Measurements from ENCODE around the gene ABCC5. TPM values are rescaled to one million over a fixed set of nuclear protein-coding genes. Genes with fewer than 3 reads are reported as not detected.

Gene ABCC5
- total and polyA plus RNA-seq, 8 donors = 2.8 to 25.9 (median 8.4) TPM

GRCh38 chr3:183896184-183896583 is 121.5 kb downstream of the ABCC5 start:
- Histone ChIP-seq H3K4me3 (no peak overlapping the region), H3K27me3 (no peaks in the 10 kb centered on the region), H3K27ac (no peak overlapping the region), H3K9me3 (no peaks in the 10 kb centered on the region), H3K36me3 (no peaks in the 10 kb centered on the region), H3K4me1 (no peaks in the 10 kb centered on the region)
- intact Hi-C loops (cut with DNase I) = loop anchor here in 2 of 3 donors (5.0 to 10.0 kb wide), 3 partner anchors 121 to 349 kb away; partner anchors contain the start of genes ABCC5 (in 1 of the 2), ALG3 (in 1 of the 2) and EEF1AKMT4 (in 1 of the 2)
- FAIRE-seq (no peak), DNase-seq (no peak), ATAC-seq (peak in 1 of 4 donors; percentile 19)
- WGBS, 2 donors = 62 to 63% methylated on average over 3 of the region's 3 CpGs
- no peak for TF ChIP-seq CTCF (IDR thresholded peaks at IDR 0.05)

- ATAC-seq (peak in 1 of 4 donors; percentile 19), DNase-seq (peak in 1 of 6 donors; percentile 52), FAIRE-seq (no peak)
- TF ChIP-seq CTCF (IDR thresholded peaks at IDR 0.05) = no peak
- H3K27ac ChIP-seq = no peak overlapping the region
- no peaks in the 10 kb centered on the region for H3K4me1 ChIP-seq
- H3K36me3 ChIP-seq = no peaks in the 10 kb centered on the region
- no peaks in the 10 kb centered on the region for H3K27me3 ChIP-seq
- WGBS, 2 donors = 67 to 79% methylated on average over 6 of the region's 6 CpGs
- no peak overlapping the region for H3K4me3 ChIP-seq
- no peaks in the 10 kb centered on the region for H3K9me3 ChIP-seq
- intact Hi-C loops (cut with DNase I) = loop anchor here in 2 of 3 donors (5.0 to 10.0 kb wide), 3 partner anchors 122 to 349 kb away; partner anchors contain the start of genes ABCC5 (in 1 of the 2), ALG3 (in 1 of the 2) and EEF1AKMT4 (in 1 of the 2)
Measured at GRCh38 chr3:183895774-183896173, 121.9 kb downstream of the ABCC5 start.

GRCh38 chr3:183895296-183895695 is 122.4 kb downstream of the ABCC5 start:
- intact Hi-C loops (cut with DNase I) = loop anchor here in 2 of 3 donors (5.0 to 10.0 kb wide), 3 partner anchors 122 to 350 kb away; partner anchors contain the start of genes ABCC5 (in 1 of the 2), ALG3 (in 1 of the 2) and EEF1AKMT4 (in 1 of the 2)

GRCh38 chr3:183892610-183893214 is 125.0 kb downstream of the ABCC5 start:
- 41 to 44% methylated on average over 9 of the region's 9 CpGs for WGBS, 2 donors
- TF ChIP-seq CTCF (IDR thresholded peaks at IDR 0.05) = no peak
- FAIRE-seq = no peak
- no peak overlapping the region for H3K4me3 ChIP-seq
- no peaks in the 10 kb centered on the region for H3K4me1 ChIP-seq
- no peak overlapping the region for H3K27ac ChIP-seq
- H3K27me3 ChIP-seq = no peaks in the 10 kb centered on the region
- DNase-seq = no peak
- no peaks in the 10 kb centered on the region for H3K9me3 ChIP-seq
- no peak for ATAC-seq
- intact Hi-C loops (cut with DNase I) = loop anchor here in 2 of 3 donors (10.0 kb wide), 2 partner anchors 342 to 352 kb away; partner anchors contain the start of genes ALG3 (in 1 of the 2) and EEF1AKMT4 (in 1 of the 2)
- no peaks in the 10 kb centered on the region for H3K36me3 ChIP-seq

More at GRCh38 chr3:183895296-183895695, 122.4 kb downstream of the ABCC5 start:
- Histone ChIP-seq H3K27ac (no peak overlapping the region), H3K36me3 (no peaks in the 10 kb centered on the region), H3K4me3 (no peak overlapping the region), H3K9me3 (no peaks in the 10 kb centered on the region), H3K27me3 (no peaks in the 10 kb centered on the region), H3K4me1 (no peaks in the 10 kb centered on the region)
- FAIRE-seq (no peak), ATAC-seq (peak; percentile 73 to 97 (median 94)), DNase-seq (peak in 2 of 6 donors; percentile 22 to 50)
- WGBS, 2 donors = 16 to 22% methylated on average over 4 to 5 of the region's 5 CpGs
- TF ChIP-seq CTCF (IDR thresholded peaks at IDR 0.05) = peak; percentile 56 to 70 (median 60)

GRCh38 chr3:183885766-183886165 is 131.9 kb downstream of the ABCC5 start:
- 83% methylated on average over 10 of the region's 10 CpGs for whole genome bisulfite sequencing, 2 donors
- FAIRE-seq = no peak

More at GRCh38 chr3:183885766-183886165, 131.9 kb downstream of the ABCC5 start:
- Histone ChIP-seq H3K36me3 (no peaks in the 10 kb centered on the region), H3K4me1 (peaks cover 6 to 18% (median 11%) of the 10 kb centered on the region in 3 donors), H3K27ac (no peak overlapping the region), H3K9me3 (no peaks in the 10 kb centered on the region), H3K27me3 (no peaks in the 10 kb centered on the region), H3K4me3 (no peak overlapping the region)
- DNase-seq (no peak), ATAC-seq (no peak)
- TF ChIP-seq CTCF (IDR thresholded peaks at IDR 0.05) = no peak
- intact Hi-C loops (cut with DNase I) = no loop called here
